Measurements from ENCODE around the gene LTBP1.

GRCh38 chr2:33408109-33408508, 461.4 kb downstream of the LTBP1 start:
- TF ChIP-seq CTCF (IDR thresholded peaks at IDR 0.05) (no peak), EZH2 (IDR thresholded peaks at IDR 0.05; ENCODE audit: borderline replicate concordance, insufficient read depth, low read depth, low read length, poor library complexity, severe bottlenecking) (no peak)
